Neural cell (in vitro differentiated cells): ENCODE results near the gene SIK3. TPM values are rescaled to one million over a fixed set of nuclear protein-coding genes. Genes with fewer than 3 reads are reported as not detected.

Source experiments
- H2AFZ ChIP-seq: fragments of 200-600, 300-800 bp; sonication (generic), shearing (Covaris generic); 2 replicates; pipeline ENCODE4 v1.6.0; 2014; ENCODE audit warnings: low read depth, mild to moderate bottlenecking, antibody characterized with exemption, low read length, moderate library complexity
- H3F3A ChIP-seq: fragments of 200-600 bp; shearing (Covaris generic); 2 replicates; pipeline ENCODE4 v1.6.1; 2016; ENCODE audit warnings: mild to moderate bottlenecking, moderate library complexity, mixed read lengths, antibody characterized with exemption, low read length; ENCODE audit not compliant: insufficient read depth, poor library complexity, severe bottlenecking
- H3K27ac ChIP-seq: fragments of 200-600, 300-800 bp; sonication (generic), shearing (Covaris generic); 2 replicates; pipeline ENCODE4 v1.5.1; 2014; ENCODE audit warnings: mild to moderate bottlenecking, low read length, moderate library complexity
- H3K27me3 ChIP-seq: fragments of 300-800, 200-600 bp; sonication (generic), shearing (Covaris generic); 2 replicates; pipeline ENCODE4 v1.6.0; 2014; ENCODE audit warnings: mild to moderate bottlenecking, low read depth, low read length, moderate library complexity; ENCODE audit not compliant: insufficient read depth
- H3K36me3 ChIP-seq: fragments of 300-800, 200-600 bp; sonication (generic), shearing (Covaris generic); 2 replicates; pipeline ENCODE4 v1.5.1; 2014; ENCODE audit warnings: mild to moderate bottlenecking, antibody characterized with exemption, low read length, moderate library complexity; ENCODE audit not compliant: insufficient read depth
- H3K4me2 ChIP-seq: fragments of 300-800, 200-600 bp; sonication (generic), shearing (Covaris generic); 2 replicates; pipeline ENCODE4 v1.6.0; 2014; ENCODE audit warnings: mild to moderate bottlenecking, low read length
- H3K4me3 ChIP-seq: fragments of 300-800, 200-600 bp; sonication (generic), shearing (Covaris generic); 2 replicates; pipeline ENCODE4 v1.5.1; 2014; ENCODE audit warnings: mild to moderate bottlenecking, low read length, moderate library complexity
- H3K79me2 ChIP-seq: fragments of 200-600 bp; shearing (Covaris generic); replicated peaks from 2 replicates; pipeline ENCODE4 v1.6.0; 2014; ENCODE audit warnings: mild to moderate bottlenecking, low read length, moderate library complexity; ENCODE audit not compliant: insufficient read depth
- H3K9ac ChIP-seq: fragments of 300-800, 200-600 bp; sonication (generic), shearing (Covaris generic); 2 replicates; pipeline ENCODE4 v1.6.1; 2016; ENCODE audit warnings: mild to moderate bottlenecking, low read length, mixed read lengths
- H3K9me2 ChIP-seq: fragments of 200-600 bp; shearing (Covaris generic); 2 replicates; pipeline ENCODE4 v1.6.1; 2016; ENCODE audit warnings: mild to moderate bottlenecking, low read length, mixed read lengths; ENCODE audit not compliant: insufficient read depth
- H3K9me3 ChIP-seq: fragments of 200-600, 300-800 bp; sonication (generic), shearing (Covaris generic); 2 replicates; pipeline ENCODE4 v1.6.1; 2016; ENCODE audit warnings: mild to moderate bottlenecking, mixed run types, low read length, moderate library complexity, mixed read lengths
- H4K20me1 ChIP-seq: fragments of 200-600 bp; shearing (Covaris generic); 2 replicates; pipeline ENCODE4 v1.6.1; 2016; ENCODE audit warnings: mild to moderate bottlenecking, mixed run types; ENCODE audit not compliant: insufficient read depth
- EP300 ChIP-seq: fragments of 450-650 bp; conservative IDR thresholded peaks from 2 replicates; pipeline ENCODE4 v1.6.1; 2014; ENCODE audit warnings: antibody characterized with exemption, mild to moderate bottlenecking, moderate library complexity; ENCODE audit not compliant: poor library complexity, severe bottlenecking
- EZH2 ChIP-seq: fragments of 200-600, 300-800 bp; shearing (Covaris generic), sonication (generic); IDR thresholded peaks from 2 replicates; pipeline ENCODE4 v1.6.1; 2014; ENCODE audit warnings: antibody characterized with exemption, low read length, borderline replicate concordance, mild to moderate bottlenecking; ENCODE audit not compliant: insufficient read depth, poor library complexity, severe bottlenecking
- MXI1 ChIP-seq: fragments of 450-650 bp; conservative IDR thresholded peaks from 2 replicates; pipeline ENCODE4 v1.6.1; 2014; ENCODE audit warnings: antibody characterized with exemption, mild to moderate bottlenecking; ENCODE audit not compliant: poor library complexity, severe bottlenecking
- POLR2AphosphoS5 ChIP-seq: IDR thresholded peaks from 2 replicates; pipeline ENCODE4 v1.6.1; 2012
- RAD21 ChIP-seq: fragments of 450-650 bp; conservative IDR thresholded peaks from 2 replicates; pipeline ENCODE4 v1.6.1; 2014; ENCODE audit warnings: antibody characterized with exemption, mild to moderate bottlenecking, moderate library complexity
- REST ChIP-seq: IDR thresholded peaks from 2 replicates; pipeline ENCODE4 v1.6.1; 2012; ENCODE audit warnings: borderline replicate concordance
- SMC3 ChIP-seq: fragments of 450-650 bp; conservative IDR thresholded peaks from 2 replicates; pipeline ENCODE4 v1.6.1; 2014; ENCODE audit warnings: antibody characterized with exemption, mild to moderate bottlenecking, moderate library complexity; ENCODE audit not compliant: poor library complexity
- TAF1 ChIP-seq: IDR thresholded peaks from 2 replicates; pipeline ENCODE4 v1.6.1; 2012; ENCODE audit warnings: low read depth
- polyA plus RNA-seq: library from polyadenylated mRNA; depleted of rRNA; stranded (reverse); fragments of >200 nt; gene quantifications from 2 replicates; pipeline ENCODE4 v1.2.3, GENCODE V29; 2014
- TF ChIP-seq, protein P1 (sequence below): fragments of 450-650 bp; IDR thresholded peaks from 2 replicates; pipeline ENCODE4 v1.5.1; 2014; ENCODE audit warnings: antibody characterized with exemption, mild to moderate bottlenecking, moderate library complexity; ENCODE audit not compliant: poor library complexity, severe bottlenecking

SIK3 gene
- polyA plus RNA-seq, 1 donor from 2014 or later, result 11.2 TPM

- H3K36me3 ChIP-seq, result peaks cover 5% of the 10 kb centered on the region
- H3K4me3 ChIP-seq, result no peak overlapping the region
- TF ChIP-seq POLR2AphosphoS5, result no peak
- no peak for TF ChIP-seq TAF1
- TF ChIP-seq, protein P1, sequence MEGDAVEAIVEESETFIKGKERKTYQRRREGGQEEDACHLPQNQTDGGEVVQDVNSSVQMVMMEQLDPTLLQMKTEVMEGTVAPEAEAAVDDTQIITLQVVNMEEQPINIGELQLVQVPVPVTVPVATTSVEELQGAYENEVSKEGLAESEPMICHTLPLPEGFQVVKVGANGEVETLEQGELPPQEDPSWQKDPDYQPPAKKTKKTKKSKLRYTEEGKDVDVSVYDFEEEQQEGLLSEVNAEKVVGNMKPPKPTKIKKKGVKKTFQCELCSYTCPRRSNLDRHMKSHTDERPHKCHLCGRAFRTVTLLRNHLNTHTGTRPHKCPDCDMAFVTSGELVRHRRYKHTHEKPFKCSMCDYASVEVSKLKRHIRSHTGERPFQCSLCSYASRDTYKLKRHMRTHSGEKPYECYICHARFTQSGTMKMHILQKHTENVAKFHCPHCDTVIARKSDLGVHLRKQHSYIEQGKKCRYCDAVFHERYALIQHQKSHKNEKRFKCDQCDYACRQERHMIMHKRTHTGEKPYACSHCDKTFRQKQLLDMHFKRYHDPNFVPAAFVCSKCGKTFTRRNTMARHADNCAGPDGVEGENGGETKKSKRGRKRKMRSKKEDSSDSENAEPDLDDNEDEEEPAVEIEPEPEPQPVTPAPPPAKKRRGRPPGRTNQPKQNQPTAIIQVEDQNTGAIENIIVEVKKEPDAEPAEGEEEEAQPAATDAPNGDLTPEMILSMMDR, result no peak
- no peak for TF ChIP-seq EZH2
- no peak for TF ChIP-seq RAD21
- no peak for TF ChIP-seq MXI1
- TF ChIP-seq SMC3, result no peak
- TF ChIP-seq EP300, result no peak
- TF ChIP-seq REST, result no peak
- no peak overlapping the region for H2AFZ ChIP-seq
- H3K9me2 ChIP-seq, result no peaks in the 10 kb centered on the region
- no peaks in the 10 kb centered on the region for H3K9me3 ChIP-seq
- H3K9ac ChIP-seq, result no peak overlapping the region
- H3K79me2 ChIP-seq, result no peaks in the 10 kb centered on the region
- H3K27ac ChIP-seq, result no peak overlapping the region
- no peak overlapping the region for H3K4me2 ChIP-seq
- H4K20me1 ChIP-seq, result no peaks in the 10 kb centered on the region
- H3K27me3 ChIP-seq, result no peaks in the 10 kb centered on the region
- no peaks in the 10 kb centered on the region for H3F3A ChIP-seq
Measured at GRCh38 chr11:116874251-116874650, 224.0 kb downstream of the SIK3 start.

DNA sequence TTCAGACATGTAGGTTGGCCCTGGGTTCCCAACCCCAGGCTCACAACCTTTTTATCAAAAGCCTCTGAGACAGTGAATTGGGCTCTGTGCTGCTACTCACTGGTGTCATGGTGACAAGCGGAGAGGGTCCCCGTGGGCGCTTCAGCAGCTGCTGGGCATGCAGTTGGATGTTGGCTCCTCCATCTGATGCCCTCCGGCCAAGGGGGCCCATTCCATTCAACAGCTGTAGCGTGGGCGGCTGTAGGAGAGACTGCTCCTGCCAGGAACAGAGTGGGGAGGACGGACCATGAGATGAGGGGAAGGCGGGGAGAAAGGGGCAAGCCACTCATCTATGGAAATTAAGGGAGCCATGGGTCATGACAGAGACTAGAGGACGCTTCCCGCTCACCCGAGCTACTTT lies 224.8 kb downstream of the SIK3 start:
- Histone ChIP-seq H3K4me3 (no peak overlapping the region), H4K20me1 (no peaks in the 10 kb centered on the region), H3K9me2 (no peaks in the 10 kb centered on the region), H3K4me2 (no peak overlapping the region), H3K79me2 (no peaks in the 10 kb centered on the region), H3K36me3 (peaks cover 5% of the 10 kb centered on the region), H3K9me3 (no peaks in the 10 kb centered on the region), H2AFZ (no peak overlapping the region), H3K9ac (no peak overlapping the region), H3K27me3 (no peaks in the 10 kb centered on the region), H3K27ac (no peak overlapping the region), H3F3A (no peaks in the 10 kb centered on the region)
- TF ChIP-seq EP300 (no peak), TAF1 (no peak), EZH2 (no peak), REST (no peak), POLR2AphosphoS5 (no peak)
